ENCODE measurements around the gene ZNF622. TPM values are rescaled to one million over a fixed set of nuclear protein-coding genes. Genes with fewer than 3 reads are reported as not detected.

Gene ZNF622, protein sequence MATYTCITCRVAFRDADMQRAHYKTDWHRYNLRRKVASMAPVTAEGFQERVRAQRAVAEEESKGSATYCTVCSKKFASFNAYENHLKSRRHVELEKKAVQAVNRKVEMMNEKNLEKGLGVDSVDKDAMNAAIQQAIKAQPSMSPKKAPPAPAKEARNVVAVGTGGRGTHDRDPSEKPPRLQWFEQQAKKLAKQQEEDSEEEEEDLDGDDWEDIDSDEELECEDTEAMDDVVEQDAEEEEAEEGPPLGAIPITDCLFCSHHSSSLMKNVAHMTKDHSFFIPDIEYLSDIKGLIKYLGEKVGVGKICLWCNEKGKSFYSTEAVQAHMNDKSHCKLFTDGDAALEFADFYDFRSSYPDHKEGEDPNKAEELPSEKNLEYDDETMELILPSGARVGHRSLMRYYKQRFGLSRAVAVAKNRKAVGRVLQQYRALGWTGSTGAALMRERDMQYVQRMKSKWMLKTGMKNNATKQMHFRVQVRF
- total RNA-seq (10 to 100 TPM; 22.8 to 27.8 (median 25.2) TPM), polyA plus RNA-seq (10 to 100 TPM; 36.5 to 40.8 (median 40.2) TPM)

DNA sequence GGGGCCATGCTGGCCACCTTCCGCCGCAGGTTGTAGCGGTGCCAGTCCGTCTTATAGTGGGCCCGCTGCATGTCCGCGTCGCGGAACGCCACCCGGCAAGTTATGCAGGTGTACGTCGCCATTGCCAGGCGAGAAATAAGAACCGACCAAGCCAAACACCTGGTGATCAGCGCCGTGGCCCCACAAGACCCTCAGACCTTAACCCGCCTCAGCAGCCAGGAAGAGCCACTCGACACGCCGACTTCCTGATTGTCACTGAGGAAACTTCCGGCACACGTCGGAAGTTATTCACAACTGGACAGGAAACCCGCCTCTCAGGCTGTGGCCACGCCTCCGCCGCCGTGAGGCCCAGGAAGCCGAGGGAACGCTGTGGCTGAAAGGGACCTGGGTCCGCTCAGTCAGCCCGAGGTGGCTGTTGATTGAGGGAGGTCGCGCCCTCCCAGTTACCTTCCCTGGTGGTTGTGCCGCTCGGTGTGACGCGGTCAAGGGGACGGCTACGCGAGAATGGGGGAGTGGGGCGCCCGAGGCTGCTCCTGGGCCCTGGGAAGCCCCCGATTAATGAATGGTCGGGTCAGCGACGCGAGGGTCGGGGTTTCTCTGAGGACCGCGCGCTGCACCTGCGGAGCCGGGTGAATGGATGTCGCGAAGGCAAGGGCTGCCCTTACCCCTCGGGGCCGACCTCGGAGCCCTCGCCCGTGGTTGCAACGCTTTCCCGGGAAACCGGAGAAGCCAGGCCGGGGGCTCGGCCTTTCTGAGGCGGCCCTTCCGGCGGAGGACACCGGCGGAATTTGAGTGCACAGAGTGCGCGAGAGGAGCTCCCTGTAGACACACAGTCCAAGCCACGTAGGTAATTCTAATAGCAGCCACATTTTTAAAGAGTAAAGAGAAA is at the start of gene ZNF622:
Gene ZNF622, minus strand, starts transcription at position 257 of the 889 bp plus-strand sequence. Its CDS starts 135 bp downstream, at position 122.
- Histone ChIP-seq H3K27ac (peak within 1 kb of the TSS; percentile 78 to 85 (median 85)), H3K9me3 (no peaks in the 10 kb centered on the region), H3K27me3 (no peaks in the 10 kb centered on the region), H3K4me3 (peak within 1 kb of the TSS; percentile 71 to 93 (median 80)), H3K4me1 (peaks cover 0 to 64% (median 47%) of the 10 kb centered on the region in 4 donors), H3K36me3 (peaks cover 10 to 26% (median 18%) of the 10 kb centered on the region in 4 donors)
- WGBS, 2 donors: 0% methylated on average over 75 of the region's 75 CpGs
- peak; percentile 93 for DNase-seq
- intact Hi-C loops (cut with DNase I): loop anchor here (5.0 kb wide), 1 partner anchor 1593 kb away; the partner anchor contains the start of gene ANKH
- TF ChIP-seq, protein P1, sequence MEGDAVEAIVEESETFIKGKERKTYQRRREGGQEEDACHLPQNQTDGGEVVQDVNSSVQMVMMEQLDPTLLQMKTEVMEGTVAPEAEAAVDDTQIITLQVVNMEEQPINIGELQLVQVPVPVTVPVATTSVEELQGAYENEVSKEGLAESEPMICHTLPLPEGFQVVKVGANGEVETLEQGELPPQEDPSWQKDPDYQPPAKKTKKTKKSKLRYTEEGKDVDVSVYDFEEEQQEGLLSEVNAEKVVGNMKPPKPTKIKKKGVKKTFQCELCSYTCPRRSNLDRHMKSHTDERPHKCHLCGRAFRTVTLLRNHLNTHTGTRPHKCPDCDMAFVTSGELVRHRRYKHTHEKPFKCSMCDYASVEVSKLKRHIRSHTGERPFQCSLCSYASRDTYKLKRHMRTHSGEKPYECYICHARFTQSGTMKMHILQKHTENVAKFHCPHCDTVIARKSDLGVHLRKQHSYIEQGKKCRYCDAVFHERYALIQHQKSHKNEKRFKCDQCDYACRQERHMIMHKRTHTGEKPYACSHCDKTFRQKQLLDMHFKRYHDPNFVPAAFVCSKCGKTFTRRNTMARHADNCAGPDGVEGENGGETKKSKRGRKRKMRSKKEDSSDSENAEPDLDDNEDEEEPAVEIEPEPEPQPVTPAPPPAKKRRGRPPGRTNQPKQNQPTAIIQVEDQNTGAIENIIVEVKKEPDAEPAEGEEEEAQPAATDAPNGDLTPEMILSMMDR (IDR thresholded peaks at IDR 0.05): no peak
- TF ChIP-seq POLR2AphosphoS5 (IDR thresholded peaks at IDR 0.05) (peak; percentile 79 to 93 (median 90)), POLR2A (IDR thresholded peaks at IDR 0.05) (peak; percentile 62 to 82), EP300 (IDR thresholded peaks at IDR 0.05) (peak in 1 of 4 donors; percentile 1)

DNA sequence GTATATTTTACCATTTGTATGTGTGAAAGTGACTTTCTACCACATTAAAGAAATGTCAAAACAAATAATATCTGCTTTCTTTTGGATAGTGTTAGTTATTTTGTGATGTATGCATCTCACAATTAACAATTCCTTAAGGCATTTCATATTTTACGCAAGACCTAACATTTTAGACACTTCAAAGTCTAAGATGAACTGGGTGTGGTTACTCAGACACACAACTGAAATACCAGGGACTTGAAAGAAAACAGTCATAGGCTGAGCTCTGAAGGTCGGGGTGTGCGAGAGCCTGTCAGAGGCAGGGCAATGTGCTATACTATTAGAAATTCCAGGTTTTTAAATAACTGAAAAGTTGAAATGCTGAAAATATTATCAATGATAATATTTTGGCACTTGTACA is 44.5 kb upstream of the ZNF622 start:
- WGBS, 2 donors: 60 to 78% methylated on average over 3 of the region's 3 CpGs
- intact Hi-C loops (cut with DNase I): no loop called here
- Histone ChIP-seq H3K27ac (no peak overlapping the region), H3K9me3 (no peaks in the 10 kb centered on the region), H3K27me3 (no peaks in the 10 kb centered on the region), H3K4me3 (no peak overlapping the region), H3K4me1 (peaks cover 0 to 11% (median 3%) of the 10 kb centered on the region in 4 donors), H3K36me3 (no peaks in the 10 kb centered on the region)
- DNase-seq: no peak
- TF ChIP-seq EP300 (IDR thresholded peaks at IDR 0.05) (no peak), POLR2A (IDR thresholded peaks at IDR 0.05) (no peak), POLR2AphosphoS5 (IDR thresholded peaks at IDR 0.05) (no peak)
- TF ChIP-seq, protein P1 (IDR thresholded peaks at IDR 0.05): no peak

- H3K36me3 ChIP-seq: no peaks in the 10 kb centered on the region
- H3K9me3 ChIP-seq: no peaks in the 10 kb centered on the region
- H3K27me3 ChIP-seq: no peaks in the 10 kb centered on the region
- H3K27ac ChIP-seq: peak overlapping the region in 2 of 4 donors; percentile 16 to 18
- no peak for TF ChIP-seq POLR2AphosphoS5 (IDR thresholded peaks at IDR 0.05)
- TF ChIP-seq, protein P1 (IDR thresholded peaks at IDR 0.05): no peak
- no peak for TF ChIP-seq EP300 (IDR thresholded peaks at IDR 0.05)
- TF ChIP-seq POLR2A (IDR thresholded peaks at IDR 0.05): no peak
- intact Hi-C loops (cut with DNase I): no loop called here
- 15 to 65% methylated on average over 15 of the region's 15 CpGs for WGBS, 2 donors
- peaks cover 0 to 11% (median 3%) of the 10 kb centered on the region in 4 donors for H3K4me1 ChIP-seq
- H3K4me3 ChIP-seq: no peak overlapping the region
- no peak for DNase-seq
Observed at GRCh38 chr5:16508730-16509531, 43.3 kb upstream of the ZNF622 start.

DNA sequence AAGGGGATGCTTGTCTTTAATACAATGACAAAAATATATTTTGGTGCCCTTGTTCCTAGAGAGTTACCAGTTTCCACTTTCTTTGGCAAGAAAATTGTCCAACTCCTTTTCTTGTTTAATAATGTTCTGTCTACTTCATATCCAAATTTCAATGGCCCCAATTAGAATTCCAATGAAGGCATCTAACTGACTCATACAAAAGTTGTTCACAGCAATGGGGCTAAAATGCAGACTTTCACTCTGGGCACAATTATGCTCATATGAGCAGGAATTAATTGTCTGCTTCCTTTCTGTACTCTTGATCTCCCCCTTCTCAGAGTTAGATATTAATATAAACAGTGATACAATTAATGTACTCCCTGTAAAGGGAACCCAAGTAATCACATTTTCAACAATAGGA is 42.1 kb upstream of the ZNF622 start:
- intact Hi-C loops (cut with DNase I): no loop called here
- Histone ChIP-seq H3K4me3 (no peak overlapping the region), H3K9me3 (no peaks in the 10 kb centered on the region), H3K36me3 (no peaks in the 10 kb centered on the region), H3K27ac (no peak overlapping the region), H3K27me3 (no peaks in the 10 kb centered on the region), H3K4me1 (peaks cover 0 to 11% (median 3%) of the 10 kb centered on the region in 4 donors)
- no peak for TF ChIP-seq POLR2A (IDR thresholded peaks at IDR 0.05)
- TF ChIP-seq POLR2AphosphoS5 (IDR thresholded peaks at IDR 0.05): no peak
- TF ChIP-seq, protein P1 (IDR thresholded peaks at IDR 0.05): no peak
- TF ChIP-seq EP300 (IDR thresholded peaks at IDR 0.05): no peak
- no peak for DNase-seq

Data from sigmoid colon (tissue), 7 donors.